IPS-18a (cell line): Measurements from ENCODE around the gene ZDHHC11.
"Not testable (repeated sequence)": the region's sequence is repeated elsewhere in the genome, so short reads cannot be mapped to it uniquely, and the experiment has no call there.

ENCODE experiments used
- H3K27ac ChIP-seq: one replicate; pipeline ENCODE4 v1.5.1; 2013; ENCODE audit warnings: low read length
- H3K27me3 ChIP-seq: one replicate; pipeline ENCODE4 v1.6.1; 2013; ENCODE audit warnings: mild to moderate bottlenecking, low read length; ENCODE audit not compliant: control insufficient read depth, insufficient read depth
- H3K36me3 ChIP-seq: one replicate; pipeline ENCODE4 v1.6.1; 2013; ENCODE audit warnings: low read depth, low read length; ENCODE audit not compliant: control insufficient read depth
- H3K4me1 ChIP-seq: one replicate; pipeline ENCODE4 v1.6.1; 2013; ENCODE audit warnings: low read depth, low read length; ENCODE audit not compliant: control insufficient read depth
- H3K4me3 ChIP-seq: one replicate; pipeline ENCODE4 v1.5.1; 2013; ENCODE audit warnings: low read length
- H3K9ac ChIP-seq: one replicate; pipeline ENCODE4 v1.6.1; 2013; ENCODE audit warnings: mild to moderate bottlenecking, low read length, moderate library complexity
- H3K9me3 ChIP-seq: one replicate; pipeline ENCODE4 v1.6.1; 2013; ENCODE audit warnings: low read depth, low read length; ENCODE audit not compliant: control insufficient read depth

Gene ZDHHC11

DNA sequence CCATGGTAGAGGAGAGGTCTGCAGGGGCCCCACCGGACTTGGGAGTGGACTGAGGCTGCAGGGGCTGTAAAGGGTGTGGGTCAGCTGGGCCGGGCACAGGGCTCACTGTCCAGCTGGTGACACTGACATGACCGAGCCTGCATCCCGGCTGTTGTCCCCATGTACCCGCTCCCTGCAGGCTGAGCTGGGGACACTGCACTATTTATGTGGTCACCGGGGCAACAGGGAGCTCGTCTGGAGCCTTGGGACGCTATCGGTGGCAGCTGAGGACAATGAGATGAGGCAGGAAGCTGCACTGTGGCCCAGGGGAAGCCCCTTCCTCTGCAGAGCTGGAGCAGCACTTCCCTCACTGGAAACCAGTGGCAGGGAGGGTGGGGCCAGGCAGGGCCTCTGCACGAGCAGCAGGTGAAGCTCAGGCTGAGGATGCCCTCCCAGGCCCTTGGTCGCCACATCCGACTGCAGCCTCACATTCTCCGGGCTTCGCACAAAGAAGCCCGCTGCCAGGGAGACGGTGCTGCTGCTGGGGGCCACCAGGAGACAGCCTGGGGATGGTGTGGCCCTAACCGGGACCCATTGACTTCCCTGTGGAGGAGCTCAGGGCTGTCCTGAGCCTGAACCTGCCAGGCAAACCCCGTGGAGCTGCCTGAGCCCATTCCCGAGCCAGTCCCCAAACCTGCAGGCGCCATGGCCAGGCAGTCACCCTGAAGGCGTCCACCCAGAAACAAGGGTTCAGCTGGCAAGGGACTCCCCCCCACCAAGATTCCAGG, 92.7 kb downstream of the ZDHHC11 start:
- no peaks in the 10 kb centered on the region for H3K36me3 ChIP-seq
- H3K9ac ChIP-seq: no peak overlapping the region
- no peaks in the 10 kb centered on the region for H3K9me3 ChIP-seq
- H3K27ac ChIP-seq: no peak overlapping the region
- no peak overlapping the region for H3K4me3 ChIP-seq
- H3K27me3 ChIP-seq: no peaks in the 10 kb centered on the region
- H3K4me1 ChIP-seq: no peaks in the 10 kb centered on the region

DNA sequence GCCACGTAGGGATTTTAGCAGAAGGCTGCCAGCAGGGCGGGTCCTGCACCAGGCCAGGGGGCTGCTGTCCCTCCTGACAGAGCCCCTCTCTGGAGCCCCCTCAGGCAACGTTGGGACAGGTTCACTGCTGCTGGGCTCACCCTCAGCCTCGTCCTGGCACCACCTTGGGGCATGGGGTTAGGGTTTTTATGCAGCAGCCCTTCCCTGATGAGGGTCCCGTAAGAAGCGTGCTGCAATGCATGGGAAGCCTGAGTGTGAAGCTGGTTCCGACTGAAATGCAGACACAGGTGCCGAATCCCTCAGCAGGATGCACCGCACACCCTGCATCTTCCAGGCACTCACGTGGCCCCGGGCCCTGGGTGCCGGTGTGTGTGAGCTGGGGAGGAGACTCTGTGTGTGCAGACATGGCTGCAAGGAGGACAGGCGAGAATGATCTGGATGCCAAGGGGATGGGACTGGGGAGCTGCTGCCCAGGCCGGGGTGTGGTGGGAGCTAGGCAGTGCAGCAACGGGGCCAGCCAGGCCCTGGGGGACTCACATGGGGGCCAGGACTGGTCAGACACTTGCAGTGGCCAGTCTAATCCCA, 93.3 kb downstream of the ZDHHC11 start:
- Histone ChIP-seq H3K9ac (no peak overlapping the region), H3K4me1 (no peaks in the 10 kb centered on the region), H3K27ac (no peak overlapping the region), H3K9me3 (no peaks in the 10 kb centered on the region), H3K27me3 (no peaks in the 10 kb centered on the region), H3K36me3 (no peaks in the 10 kb centered on the region), H3K4me3 (no peak overlapping the region)

DNA sequence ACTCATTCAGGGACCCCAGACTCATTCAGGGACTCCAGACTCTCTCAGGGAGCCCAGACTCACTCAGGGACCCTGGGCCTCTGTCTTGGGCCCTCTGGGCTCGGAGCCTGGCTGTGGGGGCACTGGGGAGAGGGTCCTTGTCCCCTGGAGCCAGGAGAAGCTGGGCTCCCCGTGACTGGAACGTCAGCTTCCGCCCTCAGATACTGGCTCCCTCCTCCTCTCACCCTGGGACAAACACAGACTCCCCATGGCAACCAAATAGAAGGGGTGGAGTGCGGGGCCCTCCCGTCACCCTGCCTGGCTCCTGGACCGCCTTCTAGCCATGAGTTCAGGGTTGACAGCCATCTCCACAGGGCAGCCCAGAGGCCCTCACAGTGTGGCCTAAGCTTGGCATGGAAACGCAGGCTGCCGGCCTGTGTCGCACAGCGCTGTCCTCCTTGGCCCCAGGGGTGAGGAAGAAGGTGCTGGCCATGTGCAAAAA, 93.9 kb downstream of the ZDHHC11 start:
- Histone ChIP-seq H3K36me3 (no peaks in the 10 kb centered on the region), H3K9me3 (no peaks in the 10 kb centered on the region), H3K4me3 (no peak overlapping the region), H3K27ac (no peak overlapping the region), H3K4me1 (no peaks in the 10 kb centered on the region), H3K27me3 (no peaks in the 10 kb centered on the region), H3K9ac (no peak overlapping the region)

DNA sequence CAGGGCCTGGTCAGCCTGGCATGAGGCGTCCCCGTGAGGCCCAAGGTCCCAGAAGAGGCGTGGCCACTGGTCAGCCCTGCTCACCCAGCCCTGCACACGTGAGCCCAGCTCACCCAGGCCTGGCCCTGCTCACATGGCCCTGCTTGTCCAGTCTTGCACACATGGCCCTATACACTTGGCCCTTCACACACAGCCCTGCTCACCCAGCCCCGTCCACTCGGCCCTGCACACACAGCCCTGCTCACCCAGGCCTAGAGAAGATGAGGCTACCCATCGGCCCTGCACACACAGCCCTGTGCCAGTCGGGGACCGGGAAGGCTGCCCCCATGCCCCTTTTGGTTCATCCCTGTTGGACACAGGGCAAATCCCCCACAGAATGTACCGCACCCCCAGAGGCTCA, 94.6 kb downstream of the ZDHHC11 start:
- Histone ChIP-seq H3K27me3 (no peaks in the 10 kb centered on the region), H3K36me3 (no peaks in the 10 kb centered on the region), H3K27ac (no peak overlapping the region), H3K4me3 (no peak overlapping the region), H3K4me1 (no peaks in the 10 kb centered on the region), H3K9me3 (no peaks in the 10 kb centered on the region), H3K9ac (no peak overlapping the region)

DNA sequence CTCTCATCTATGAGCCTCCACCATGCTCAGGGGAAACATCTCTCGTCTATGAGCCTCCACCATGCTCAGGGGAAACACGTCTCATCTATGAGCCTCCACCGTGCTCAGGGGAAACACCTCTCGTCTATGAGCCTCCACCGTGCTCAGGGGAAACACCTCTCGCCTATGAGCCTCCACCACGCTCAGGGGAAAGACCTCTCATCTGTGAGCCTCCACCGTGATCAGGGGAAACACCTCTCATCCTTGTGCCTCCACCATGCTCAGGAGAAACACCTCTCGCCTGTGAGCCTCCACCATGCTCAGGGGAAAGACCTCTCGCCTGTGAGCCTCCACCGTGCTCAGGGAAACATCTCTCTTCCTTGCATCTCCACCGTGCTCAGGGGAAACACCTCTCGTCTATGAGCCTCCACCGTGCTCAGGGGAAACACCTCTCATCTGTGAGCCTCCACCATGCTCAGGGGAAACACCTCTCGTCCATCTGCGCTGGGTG, 96.6 kb downstream of the ZDHHC11 start:
- not testable (repeated sequence) for H3K27me3 ChIP-seq, H3K36me3 ChIP-seq, H3K4me1 ChIP-seq, H3K9me3 ChIP-seq, H3K9ac ChIP-seq, H3K27ac ChIP-seq, H3K4me3 ChIP-seq

DNA sequence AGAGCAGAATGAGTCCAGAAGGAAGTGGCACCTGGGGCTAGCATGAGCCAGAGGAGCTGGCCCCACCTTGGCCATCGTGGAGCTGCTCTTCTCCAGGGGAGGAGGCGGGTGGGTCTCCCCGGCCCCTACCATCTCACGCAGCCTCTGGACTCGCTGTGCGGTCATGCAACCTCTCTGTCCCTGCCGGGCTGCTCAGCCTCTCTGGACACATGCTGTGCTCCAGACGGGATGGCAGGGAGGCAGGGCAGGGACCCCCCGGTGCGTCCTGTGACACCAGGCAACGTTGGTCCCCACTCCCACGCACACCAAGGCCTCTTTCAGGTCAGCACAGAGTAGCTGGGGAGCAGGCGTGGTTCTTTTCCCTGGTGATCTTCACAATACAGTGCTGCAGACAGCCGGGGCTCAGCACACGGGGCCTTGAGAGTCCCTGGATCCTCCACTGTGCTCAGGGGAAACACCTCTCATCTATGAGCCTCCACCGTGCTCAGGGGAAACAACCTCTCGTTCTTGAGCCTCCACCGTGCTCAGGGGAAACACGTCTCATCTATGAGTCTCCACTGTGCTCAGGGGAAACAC, 97.1 kb downstream of the ZDHHC11 start:
- H3K27ac ChIP-seq, H3K36me3 ChIP-seq, H3K4me1 ChIP-seq, H3K27me3 ChIP-seq, H3K9me3 ChIP-seq, H3K4me3 ChIP-seq, H3K9ac ChIP-seq: not testable (repeated sequence)

DNA sequence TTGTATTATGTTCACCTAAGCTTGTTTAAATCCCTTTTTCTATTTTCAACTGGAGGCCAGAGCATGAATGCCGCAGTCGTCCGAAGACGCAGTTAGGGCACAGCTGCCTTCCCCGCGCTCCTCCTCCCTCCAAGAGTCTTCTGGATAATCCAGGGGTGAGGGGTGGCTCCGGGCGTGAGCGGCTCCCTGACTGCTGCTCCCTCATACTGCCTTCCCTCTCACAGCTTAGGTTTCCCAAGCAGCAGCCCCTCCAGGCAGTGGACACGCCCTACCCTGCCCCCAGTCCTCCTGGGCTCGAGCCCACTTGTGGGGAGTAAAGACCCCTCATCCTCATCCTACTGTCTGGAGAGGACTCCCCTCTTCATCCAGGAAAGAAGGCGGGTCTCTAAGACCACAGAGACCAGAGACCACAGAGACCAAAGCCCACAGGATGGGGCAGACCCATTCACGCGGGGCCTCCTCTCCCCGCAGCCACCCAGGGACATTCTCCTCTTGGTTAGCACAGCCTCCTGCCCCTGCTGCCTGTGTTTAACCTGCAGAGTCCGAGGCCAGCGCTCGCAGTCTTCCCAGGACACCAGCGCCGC, 98.2 kb downstream of the ZDHHC11 start:
- H3K4me1 ChIP-seq, H3K27me3 ChIP-seq, H3K4me3 ChIP-seq, H3K9ac ChIP-seq, H3K9me3 ChIP-seq, H3K27ac ChIP-seq, H3K36me3 ChIP-seq: not testable (repeated sequence)

DNA sequence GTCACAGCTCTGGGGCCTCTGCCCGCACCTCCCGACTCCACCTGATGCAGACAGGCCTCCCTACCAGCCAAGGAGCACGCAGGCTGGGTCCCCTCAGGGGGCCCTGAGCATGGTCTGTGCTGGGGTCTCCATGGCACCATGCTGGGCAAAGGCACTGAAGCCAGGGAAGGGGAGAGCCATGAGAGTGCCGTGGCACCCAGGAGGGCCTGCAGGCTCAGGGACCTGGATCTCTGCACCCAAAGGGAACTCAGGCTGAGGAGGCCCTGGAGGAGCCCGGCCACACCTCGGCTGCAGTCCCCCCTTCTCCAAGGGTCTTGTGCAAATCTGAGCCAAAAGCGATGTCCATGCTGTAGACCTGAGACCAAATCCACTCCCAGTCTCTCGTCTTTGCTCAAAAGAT, 98.8 kb downstream of the ZDHHC11 start:
- not testable (repeated sequence) for H3K4me3 ChIP-seq

DNA sequence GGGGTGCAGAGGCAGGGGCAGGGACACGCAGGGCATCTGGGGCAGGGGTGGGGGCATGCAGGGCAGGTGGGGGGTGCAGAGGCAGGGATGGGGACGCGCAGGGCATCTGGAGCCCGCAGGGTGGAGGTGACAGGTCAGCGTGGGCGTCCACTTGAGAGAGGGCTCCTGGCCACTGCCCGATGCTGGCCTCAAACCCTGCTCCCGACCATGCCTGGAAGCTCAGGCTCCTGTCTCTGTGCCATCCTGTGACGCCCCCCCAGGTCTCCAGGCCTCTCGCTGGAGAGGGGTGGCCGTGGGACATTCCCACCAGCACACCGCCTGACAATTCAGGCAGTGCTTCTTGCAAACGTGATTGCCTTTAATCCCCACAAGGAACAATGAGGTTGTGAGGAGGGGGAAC, 99.3 kb downstream of the ZDHHC11 start:
- Histone ChIP-seq H3K36me3 (no peaks in the 10 kb centered on the region), H3K9me3 (no peaks in the 10 kb centered on the region), H3K27ac (no peak overlapping the region), H3K9ac (no peak overlapping the region), H3K4me1 (no peaks in the 10 kb centered on the region), H3K27me3 (no peaks in the 10 kb centered on the region), H3K4me3 (no peak overlapping the region)

More for the DNA sequence above, 98.8 kb downstream of the ZDHHC11 start:
- H3K27me3 ChIP-seq, H3K27ac ChIP-seq, H3K4me1 ChIP-seq, H3K36me3 ChIP-seq, H3K9ac ChIP-seq, H3K9me3 ChIP-seq: not testable (repeated sequence)

DNA sequence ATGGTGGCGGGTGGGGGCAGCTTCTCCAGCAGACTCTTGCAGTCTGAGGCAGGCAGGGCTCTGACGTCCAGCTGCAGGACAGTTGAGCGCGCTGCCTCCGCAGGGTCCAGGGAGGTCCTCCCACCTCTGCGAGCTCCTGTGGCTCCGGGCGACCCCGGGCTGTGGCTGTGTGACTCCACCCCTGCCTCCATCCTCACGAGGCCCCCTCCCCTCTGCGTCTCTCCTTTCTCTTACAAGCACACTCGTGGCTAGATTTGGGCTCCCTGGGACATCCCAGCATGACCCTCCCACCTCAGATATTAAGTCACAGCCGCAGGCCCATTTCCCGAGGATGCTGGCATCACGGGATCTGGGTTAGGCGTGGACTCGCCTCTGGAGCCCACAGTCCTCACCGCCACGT, 100.6 kb downstream of the ZDHHC11 start:
- H3K4me3 ChIP-seq, H3K36me3 ChIP-seq, H3K9ac ChIP-seq: not testable (repeated sequence)

DNA sequence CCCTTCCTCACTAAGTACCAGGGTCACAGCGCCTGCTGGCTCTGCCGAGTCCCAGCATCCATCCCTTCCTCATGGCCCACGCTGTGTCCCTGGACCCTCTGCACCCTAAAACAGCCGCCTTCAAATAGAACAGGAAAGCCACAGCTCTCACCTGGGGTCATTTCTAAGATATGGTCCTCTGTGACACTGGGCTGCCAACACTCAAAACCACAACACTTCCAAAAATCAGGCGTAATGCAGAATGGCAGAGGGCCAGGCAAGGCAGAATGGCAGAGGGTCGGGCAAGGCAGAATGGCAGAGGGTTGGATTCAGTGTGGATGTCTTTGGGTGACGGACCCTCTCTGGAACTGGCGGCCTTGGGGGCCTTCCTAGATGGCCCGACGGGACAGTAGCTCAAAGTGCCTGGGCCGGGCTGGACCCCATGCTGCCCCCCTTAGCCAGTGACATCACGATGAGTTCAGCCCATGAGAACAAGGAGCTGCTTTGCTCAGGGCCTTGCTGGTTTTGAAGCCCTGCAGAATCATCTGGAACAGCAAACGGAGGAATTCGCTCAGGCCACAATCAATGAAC, 101.6 kb downstream of the ZDHHC11 start:
- Histone ChIP-seq H3K9ac (no peak overlapping the region), H3K36me3 (no peaks in the 10 kb centered on the region), H3K4me3 (no peak overlapping the region), H3K4me1 (no peaks in the 10 kb centered on the region), H3K27me3 (no peaks in the 10 kb centered on the region), H3K9me3 (no peaks in the 10 kb centered on the region), H3K27ac (no peak overlapping the region)

More for the DNA sequence above, 100.6 kb downstream of the ZDHHC11 start:
- H3K9me3 ChIP-seq, H3K4me1 ChIP-seq, H3K27ac ChIP-seq, H3K27me3 ChIP-seq: not testable (repeated sequence)
